Measurements from ENCODE around the gene CCDC188.

Gene CCDC188

DNA sequence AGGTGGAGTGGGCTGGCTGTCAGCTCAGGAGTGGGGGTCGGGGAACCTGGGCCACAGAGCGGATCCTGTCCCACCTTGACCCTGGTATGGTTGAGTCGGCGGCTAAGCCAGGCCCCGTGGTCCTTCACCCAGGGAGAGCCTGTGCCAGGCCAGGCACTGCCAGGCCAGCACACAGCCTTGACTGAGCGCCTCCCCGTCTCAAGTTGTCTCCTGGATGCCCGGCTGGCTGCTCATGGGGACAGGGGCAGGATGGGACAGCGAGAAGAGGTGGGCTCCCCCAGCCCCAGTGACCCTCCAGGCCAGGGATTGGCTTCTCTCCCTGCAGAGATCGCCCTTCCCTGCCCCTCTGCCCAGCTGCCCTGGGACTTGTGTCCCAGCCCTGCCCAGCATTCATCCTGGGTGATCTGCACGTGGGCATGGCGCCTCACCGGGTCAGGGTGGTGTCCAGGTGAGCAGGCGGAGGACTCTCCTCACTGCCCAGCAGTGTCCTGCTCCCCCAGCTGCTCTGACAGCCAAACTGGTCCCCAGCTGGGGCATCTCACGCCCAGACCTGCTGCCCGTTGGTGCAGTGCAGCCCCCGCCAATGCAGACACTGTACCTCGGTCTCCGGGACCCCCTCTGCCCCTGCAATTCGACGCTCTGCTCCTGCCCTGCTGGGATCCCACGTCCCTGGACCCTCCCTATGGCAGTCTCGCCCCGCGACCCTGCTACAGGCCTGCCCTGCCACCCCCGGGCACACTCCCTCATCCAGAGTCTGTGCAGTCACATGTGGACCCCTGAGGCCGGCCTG, 28.8 kb upstream of the CCDC188 start:
- DNase-seq: no peak
- H3K4me3 ChIP-seq (ENCODE audit: low read depth, low read length): no peak overlapping the region

DNA sequence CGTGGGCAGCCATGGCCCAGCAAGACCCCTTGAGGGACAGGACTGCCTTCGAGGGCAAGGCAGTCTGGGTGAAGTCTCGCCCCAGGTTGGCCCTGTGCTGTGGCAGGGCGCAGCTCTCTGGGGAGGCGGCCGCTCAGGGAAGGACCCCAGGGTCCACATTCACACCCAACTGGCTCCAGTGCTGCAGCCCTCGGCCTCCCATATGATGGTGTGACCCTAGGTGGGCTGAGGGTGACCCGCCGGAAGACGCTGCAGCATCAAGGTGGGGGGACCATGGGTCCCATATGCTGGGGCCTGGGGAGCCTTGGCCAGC, 28.0 kb upstream of the CCDC188 start:
- Histone ChIP-seq H3K36me3 (no peaks in the 10 kb centered on the region), H3K9me3 (ENCODE audit: severe bottlenecking) (no peaks in the 10 kb centered on the region), H3K27me3 (ENCODE audit: insufficient read depth, low read depth, severe bottlenecking) (no peaks in the 10 kb centered on the region), H3K4me3 (ENCODE audit: low read depth, low read length) (no peak overlapping the region), H3K27ac (no peak overlapping the region)
- TF ChIP-seq, protein P1, sequence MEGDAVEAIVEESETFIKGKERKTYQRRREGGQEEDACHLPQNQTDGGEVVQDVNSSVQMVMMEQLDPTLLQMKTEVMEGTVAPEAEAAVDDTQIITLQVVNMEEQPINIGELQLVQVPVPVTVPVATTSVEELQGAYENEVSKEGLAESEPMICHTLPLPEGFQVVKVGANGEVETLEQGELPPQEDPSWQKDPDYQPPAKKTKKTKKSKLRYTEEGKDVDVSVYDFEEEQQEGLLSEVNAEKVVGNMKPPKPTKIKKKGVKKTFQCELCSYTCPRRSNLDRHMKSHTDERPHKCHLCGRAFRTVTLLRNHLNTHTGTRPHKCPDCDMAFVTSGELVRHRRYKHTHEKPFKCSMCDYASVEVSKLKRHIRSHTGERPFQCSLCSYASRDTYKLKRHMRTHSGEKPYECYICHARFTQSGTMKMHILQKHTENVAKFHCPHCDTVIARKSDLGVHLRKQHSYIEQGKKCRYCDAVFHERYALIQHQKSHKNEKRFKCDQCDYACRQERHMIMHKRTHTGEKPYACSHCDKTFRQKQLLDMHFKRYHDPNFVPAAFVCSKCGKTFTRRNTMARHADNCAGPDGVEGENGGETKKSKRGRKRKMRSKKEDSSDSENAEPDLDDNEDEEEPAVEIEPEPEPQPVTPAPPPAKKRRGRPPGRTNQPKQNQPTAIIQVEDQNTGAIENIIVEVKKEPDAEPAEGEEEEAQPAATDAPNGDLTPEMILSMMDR (IDR thresholded peaks at IDR 0.05; ENCODE audit: low read depth, low read length): no peak
- no peak for DNase-seq

More for the DNA sequence above, 28.8 kb upstream of the CCDC188 start:
- TF ChIP-seq, protein P1 (IDR thresholded peaks at IDR 0.05; ENCODE audit: low read depth, low read length): no peak
- no peaks in the 10 kb centered on the region for H3K9me3 ChIP-seq (ENCODE audit: severe bottlenecking)
- no peaks in the 10 kb centered on the region for H3K27me3 ChIP-seq (ENCODE audit: insufficient read depth, low read depth, severe bottlenecking)
- no peak overlapping the region for H3K27ac ChIP-seq
- H3K36me3 ChIP-seq: no peaks in the 10 kb centered on the region

DNA sequence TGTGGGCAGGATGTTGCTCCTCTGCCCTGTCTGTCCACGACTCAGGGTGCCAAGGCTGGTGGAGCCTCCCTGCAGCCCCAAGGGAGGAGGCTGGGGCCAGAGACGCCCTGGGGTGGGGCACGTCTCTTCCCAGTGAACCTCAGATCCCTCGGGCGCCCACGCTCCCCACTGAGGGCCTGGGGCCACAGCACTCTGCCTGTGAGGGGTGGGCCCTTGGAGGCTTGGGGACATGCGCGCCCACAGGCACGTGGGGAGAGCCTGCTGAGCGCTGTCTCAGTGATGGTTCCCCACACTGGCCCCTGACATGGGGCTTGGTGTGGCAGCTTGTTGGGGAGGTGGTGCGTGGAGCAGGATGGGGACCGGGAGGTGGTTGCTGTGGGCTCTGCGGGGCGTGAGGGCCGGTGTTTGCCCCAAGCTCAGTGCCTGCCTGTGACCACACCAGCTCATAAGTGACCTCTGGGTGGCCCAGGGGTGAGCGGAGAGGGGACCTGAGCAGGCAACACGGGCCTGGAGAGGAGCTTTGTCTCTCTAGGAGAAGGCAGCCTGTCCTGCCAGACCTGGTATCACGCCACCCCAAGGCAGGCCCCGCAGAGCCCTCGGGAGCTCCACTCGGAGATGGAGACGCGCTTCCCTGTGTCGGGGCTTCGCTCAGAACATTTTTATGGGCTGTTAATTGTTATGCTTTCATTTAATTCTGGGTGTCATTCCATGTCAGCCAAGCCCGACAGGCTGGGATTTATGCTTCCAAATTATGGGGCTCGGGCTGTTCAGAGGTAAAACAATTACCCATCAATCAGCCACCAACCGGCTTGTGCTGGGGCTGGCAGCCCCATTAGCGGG, 27.4 kb upstream of the CCDC188 start:
- Histone ChIP-seq H3K27me3 (ENCODE audit: insufficient read depth, low read depth, severe bottlenecking) (no peaks in the 10 kb centered on the region), H3K9me3 (ENCODE audit: severe bottlenecking) (no peaks in the 10 kb centered on the region), H3K27ac (no peak overlapping the region), H3K36me3 (no peaks in the 10 kb centered on the region), H3K4me3 (ENCODE audit: low read depth, low read length) (no peak overlapping the region)
- no peak for DNase-seq
- TF ChIP-seq, protein P1 (IDR thresholded peaks at IDR 0.05; ENCODE audit: low read depth, low read length): no peak

DNA sequence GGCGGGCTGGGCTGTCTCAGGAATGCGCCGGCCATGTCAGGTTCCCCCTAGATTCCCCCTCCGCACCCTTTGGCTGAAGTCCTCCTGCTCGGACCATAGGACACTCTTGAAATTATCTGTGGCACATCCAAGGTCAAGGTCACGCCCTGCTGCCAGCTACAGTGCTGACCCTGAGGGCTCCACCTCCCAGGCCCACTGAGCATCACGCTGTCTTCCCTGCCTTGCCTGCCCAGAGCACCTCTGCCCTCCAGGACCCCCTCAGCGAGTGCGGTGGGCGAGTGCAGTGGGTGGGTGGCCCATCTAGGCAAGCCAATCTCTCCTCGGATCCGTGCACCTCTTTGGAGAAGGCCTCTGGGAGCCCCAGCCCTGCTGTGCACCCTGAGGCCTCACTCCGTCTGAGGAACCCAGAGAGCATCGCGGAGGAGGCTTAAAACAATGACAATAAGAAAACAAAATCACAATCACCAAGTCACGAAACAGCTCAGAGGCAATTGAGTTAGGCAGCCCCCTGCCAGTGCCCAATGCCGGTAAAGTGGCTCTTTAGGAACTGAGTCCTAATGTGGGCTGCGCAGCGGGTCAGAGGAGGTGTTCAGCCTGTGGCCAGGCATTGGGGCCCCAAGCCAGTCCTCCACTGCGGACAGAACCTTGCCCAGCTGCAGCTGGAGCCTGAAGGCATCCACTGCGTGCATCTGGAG, 26.5 kb upstream of the CCDC188 start:
- Histone ChIP-seq H3K27me3 (ENCODE audit: insufficient read depth, low read depth, severe bottlenecking) (no peaks in the 10 kb centered on the region), H3K4me3 (ENCODE audit: low read depth, low read length) (no peak overlapping the region)
- TF ChIP-seq, protein P1 (IDR thresholded peaks at IDR 0.05; ENCODE audit: low read depth, low read length): no peak

DNA sequence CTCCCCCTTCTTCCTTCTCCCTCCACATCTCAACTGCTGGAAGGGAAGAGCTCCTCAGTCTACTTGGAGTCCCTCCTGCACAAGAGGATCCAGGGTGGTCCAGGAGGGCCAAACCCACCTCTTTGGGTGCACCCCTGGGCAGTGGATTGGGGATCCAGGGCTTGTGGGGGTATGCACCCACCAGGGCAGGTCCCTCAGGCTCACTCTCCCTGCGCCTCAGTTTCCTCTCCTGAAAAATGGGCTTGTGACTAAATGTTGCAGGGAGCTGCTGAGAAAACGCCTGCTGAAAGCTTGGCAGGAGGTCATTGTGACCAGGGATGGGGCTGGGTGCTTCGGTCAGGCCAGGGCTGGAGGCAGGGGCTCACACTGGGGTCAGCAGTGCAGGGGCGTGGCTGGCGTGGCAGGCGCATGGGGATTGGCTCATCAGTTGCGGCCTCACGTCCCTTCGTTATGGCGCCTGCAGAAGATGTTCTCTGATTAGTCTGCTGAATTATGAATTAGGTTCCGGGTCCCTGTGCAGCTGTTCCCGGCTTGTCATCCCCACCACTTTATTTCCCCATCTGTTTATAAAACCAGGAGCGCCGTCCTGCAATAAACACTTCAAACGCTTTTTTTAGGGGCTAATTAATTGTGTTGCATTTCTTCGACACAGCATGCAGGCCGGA, 25.7 kb upstream of the CCDC188 start:
- Histone ChIP-seq H3K27me3 (ENCODE audit: insufficient read depth, low read depth, severe bottlenecking) (no peaks in the 10 kb centered on the region), H3K4me3 (ENCODE audit: low read depth, low read length) (no peak overlapping the region), H3K9me3 (ENCODE audit: severe bottlenecking) (no peaks in the 10 kb centered on the region), H3K27ac (no peak overlapping the region), H3K36me3 (no peaks in the 10 kb centered on the region)
- TF ChIP-seq, protein P1 (IDR thresholded peaks at IDR 0.05; ENCODE audit: low read depth, low read length): no peak
- DNase-seq: no peak

More for the DNA sequence above, 26.5 kb upstream of the CCDC188 start:
- no peaks in the 10 kb centered on the region for H3K36me3 ChIP-seq
- H3K27ac ChIP-seq: no peak overlapping the region
- H3K9me3 ChIP-seq (ENCODE audit: severe bottlenecking): no peaks in the 10 kb centered on the region
- DNase-seq: no peak

Data from WERI-Rb-1 (cell line).